Hair follicle dermal papilla cell (primary cell): ENCODE results near the gene TEX48. TPM values are rescaled to one million over a fixed set of nuclear protein-coding genes. Genes with fewer than 3 reads are reported as not detected.

Experiments used
- total RNA-seq: library from RNA; depleted of rRNA; stranded (reverse); fragments of >200 nt; gene quantifications from 2 replicates; pipeline ENCODE4 v1.2.3, GENCODE V29; 2012

Gene TEX48, protein sequence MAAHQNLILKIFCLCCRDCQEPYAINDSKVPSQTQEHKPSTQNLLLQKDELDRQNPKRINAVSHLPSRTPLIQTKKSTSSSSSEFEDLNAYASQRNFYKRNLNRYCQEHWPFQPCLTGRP
- not detected in 2 replicates for total RNA-seq

DNA sequence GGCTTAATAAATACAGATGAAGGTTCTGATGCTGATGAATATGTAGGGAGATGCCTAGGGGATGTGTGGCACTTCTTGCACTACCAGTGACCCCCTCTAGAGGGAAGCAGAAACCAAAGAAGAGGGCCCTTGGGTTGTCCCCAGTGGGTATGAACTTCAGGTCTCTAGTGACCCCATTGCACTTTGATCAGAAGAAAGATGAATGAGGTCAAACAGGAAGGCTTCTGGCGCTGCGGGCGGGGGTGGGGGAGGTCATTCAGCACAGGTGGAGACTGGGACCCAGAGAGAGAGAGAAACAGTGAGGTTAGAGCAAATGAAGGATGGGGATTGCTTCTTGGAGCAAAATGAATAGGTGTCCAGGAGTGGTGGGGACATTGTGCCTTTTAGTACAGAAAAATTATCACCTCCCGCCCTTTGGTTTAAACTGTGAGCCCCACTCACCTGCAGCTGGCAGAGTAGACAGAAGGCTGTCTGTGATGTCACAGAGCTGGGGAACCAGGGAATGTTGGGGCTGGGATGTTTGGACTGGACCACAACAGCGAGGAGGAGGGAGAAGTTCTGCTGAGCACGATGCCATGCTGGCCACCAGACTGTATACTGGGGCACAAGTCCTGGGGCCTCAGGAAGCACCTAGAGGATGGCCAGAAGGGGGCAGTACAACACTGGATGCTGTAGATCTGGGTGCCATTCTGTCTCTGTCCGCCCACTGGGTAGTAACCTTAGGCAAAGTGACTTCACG is at the start of gene TEX48:
Gene TEX48 (minus strand): TSS at position 599 of the 739 bp plus-strand sequence. CDS start 10,469 bp downstream, outside the sequence.

DNA sequence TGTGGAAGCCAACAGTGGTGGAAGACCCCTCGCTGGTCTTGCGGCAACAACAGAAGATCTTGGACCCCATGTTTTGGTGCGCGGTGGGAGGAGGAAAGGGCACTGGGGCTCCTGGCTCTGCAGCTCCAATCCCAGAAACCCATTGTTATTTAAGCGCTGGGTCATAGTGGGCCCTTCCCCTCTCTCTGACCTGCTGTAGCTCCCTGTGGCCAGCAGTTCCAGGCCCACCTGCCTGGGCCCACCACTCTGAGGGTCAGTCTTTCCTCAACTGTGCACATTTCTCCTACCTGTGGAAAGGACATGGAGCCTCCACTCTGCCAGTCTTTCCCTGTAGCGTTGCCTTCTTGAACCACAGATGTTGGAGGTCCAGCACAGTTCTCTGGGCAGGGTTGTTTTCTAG is 24.3 kb downstream of the TEX48 start, which contains the start of gene TEX53:
Gene TEX53 (minus strand): TSS at position 101 of the 400 bp plus-strand sequence. CDS start 31 bp downstream, at position 70.

Other genes starting within 250 kb of the TEX48 start
- gene WHRN, start 176.7 kb downstream of the TEX48 start, total RNA-seq = 2.2 and 3.6 TPM in 2 replicates
- 77.9 and 90.0 TPM in 2 replicates for gene ATP6V1G1, start 94.4 kb downstream of the TEX48 start, total RNA-seq
- 11.9 and 14.0 TPM in 2 replicates for gene TMEM268, start 70.9 kb downstream of the TEX48 start, total RNA-seq
- not detected in 2 replicates for gene TEX53, start 24.4 kb downstream of the TEX48 start, total RNA-seq
- 0.24 and 0.32 TPM in 2 replicates for gene TNFSF15, start 123.8 kb upstream of the TEX48 start, total RNA-seq
- not detected in 2 replicates for gene TNFSF8, start 248.4 kb upstream of the TEX48 start, total RNA-seq